H9 (cell line): ENCODE measurements around the gene ZNF613. TPM values are rescaled to one million over a fixed set of nuclear protein-coding genes. Genes with fewer than 3 reads are reported as not detected.

ENCODE experiments used
- DNase-seq: peaks from one replicate; pipeline ENCODE4 v3.0.0-alpha.2; 2017
- H2AFZ ChIP-seq: one replicate; pipeline ENCODE4 v1.6.1; 2013; ENCODE audit warnings: mild to moderate bottlenecking, low read length, control low read depth, moderate library complexity
- H2AK5ac ChIP-seq: 2 replicates; pipeline ENCODE4 v1.6.1; 2013; ENCODE audit warnings: low read length, control low read depth, mixed read lengths; ENCODE audit not compliant: insufficient read length
- H2BK120ac ChIP-seq: one replicate; pipeline ENCODE4 v1.6.1; 2013; ENCODE audit warnings: low read depth, mild to moderate bottlenecking, low read length, control low read depth, inconsistent platforms; ENCODE audit not compliant: poor library complexity, severe bottlenecking
- H2BK12ac ChIP-seq: 2 replicates; pipeline ENCODE4 v1.6.1; 2013; ENCODE audit warnings: low read length, control low read depth, mixed read lengths, low read depth; ENCODE audit not compliant: insufficient read length
- H2BK15ac ChIP-seq: 2 replicates; pipeline ENCODE4 v1.6.1; 2013; ENCODE audit warnings: low read depth, low read length, control low read depth
- H2BK20ac ChIP-seq: one replicate; pipeline ENCODE4 v1.6.1; 2013; ENCODE audit warnings: low read depth, mild to moderate bottlenecking, low read length, control low read depth, inconsistent platforms; ENCODE audit not compliant: poor library complexity, severe bottlenecking
- H2BK5ac ChIP-seq: 2 replicates; pipeline ENCODE4 v1.6.1; 2013; ENCODE audit warnings: low read length, control low read depth, mixed read lengths; ENCODE audit not compliant: insufficient read length
- H3K14ac ChIP-seq: 2 replicates; pipeline ENCODE4 v1.6.1; 2013; ENCODE audit warnings: low read length, control low read depth; ENCODE audit not compliant: insufficient read depth
- H3K18ac ChIP-seq: 2 replicates; pipeline ENCODE4 v1.6.1; 2013; ENCODE audit warnings: low read depth, mild to moderate bottlenecking, mixed read lengths, low read length, control low read depth; ENCODE audit not compliant: insufficient read length
- H3K23ac ChIP-seq: 2 replicates; pipeline ENCODE4 v1.6.1; 2013; ENCODE audit warnings: low read length, control low read depth, mixed read lengths, low read depth; ENCODE audit not compliant: insufficient read length
- H3K23me2 ChIP-seq: 2 replicates; pipeline ENCODE4 v1.6.1; 2013; ENCODE audit warnings: low read depth, mild to moderate bottlenecking, mixed read lengths, low read length, control low read depth; ENCODE audit not compliant: insufficient read length, poor library complexity, severe bottlenecking
- H3K27ac ChIP-seq: 2 replicates; pipeline ENCODE4 v1.5.1; 2013; ENCODE audit warnings: low read length, control low read depth, mixed read lengths, low read depth; ENCODE audit not compliant: insufficient read length
- H3K27me3 ChIP-seq: 2 replicates; pipeline ENCODE4 v1.6.1; 2013; ENCODE audit warnings: low read length, control low read depth, inconsistent platforms; ENCODE audit not compliant: insufficient read depth
- H3K4ac ChIP-seq: 2 replicates; pipeline ENCODE4 v1.6.1; 2013; ENCODE audit warnings: low read depth, mild to moderate bottlenecking, control low read depth, inconsistent platforms, low read length, moderate library complexity
- H3K4me1 ChIP-seq: 2 replicates; pipeline ENCODE4 v1.6.1; 2013; ENCODE audit warnings: low read length, control low read depth, inconsistent platforms; ENCODE audit not compliant: insufficient read depth
- H3K4me2 ChIP-seq: 2 replicates; pipeline ENCODE4 v1.6.1; 2013; ENCODE audit warnings: low read length, control low read depth, mixed read lengths; ENCODE audit not compliant: insufficient read length, insufficient read depth
- H3K56ac ChIP-seq: 2 replicates; pipeline ENCODE4 v1.6.1; 2013; ENCODE audit warnings: low read depth, mild to moderate bottlenecking, mixed read lengths, low read length, control low read depth; ENCODE audit not compliant: insufficient read length
- H3K79me1 ChIP-seq: 2 replicates; pipeline ENCODE4 v1.6.1; 2013; ENCODE audit warnings: low read depth, mild to moderate bottlenecking, moderate library complexity, low read length, control low read depth, inconsistent platforms; ENCODE audit not compliant: insufficient read depth, poor library complexity, severe bottlenecking
- H3K79me2 ChIP-seq: 2 replicates; pipeline ENCODE4 v1.6.1; 2013; ENCODE audit warnings: low read length, control low read depth, inconsistent platforms; ENCODE audit not compliant: insufficient read depth
- H3K9ac ChIP-seq: 2 replicates; pipeline ENCODE4 v1.6.1; 2013; ENCODE audit warnings: low read length, control low read depth, mixed read lengths; ENCODE audit not compliant: insufficient read length; ENCODE audit errors: extremely low read depth
- H3K9me3 ChIP-seq: one replicate; pipeline ENCODE4 v1.6.1; 2013; ENCODE audit warnings: low read depth, low read length, inconsistent platforms; ENCODE audit not compliant: control insufficient read depth
- H3T11ph ChIP-seq: one replicate; pipeline ENCODE4 v1.6.1; 2013; ENCODE audit warnings: mild to moderate bottlenecking, low read length, control low read depth, inconsistent platforms
- H4K20me1 ChIP-seq: one replicate; pipeline ENCODE4 v1.6.1; 2013; ENCODE audit not compliant: control insufficient read depth, insufficient read length, insufficient read depth
- H4K5ac ChIP-seq: 2 replicates; pipeline ENCODE4 v1.6.1; 2013; ENCODE audit warnings: low read depth, mild to moderate bottlenecking, mixed read lengths, low read length, control low read depth; ENCODE audit not compliant: insufficient read length
- H4K8ac ChIP-seq: replicated peaks from 2 replicates; pipeline ENCODE4 v1.6.1; 2013; ENCODE audit warnings: low read length, control low read depth, mixed read lengths, low read depth; ENCODE audit not compliant: insufficient read length
- H4K91ac ChIP-seq: 2 replicates; pipeline ENCODE4 v1.6.1; 2013; ENCODE audit warnings: low read depth, mild to moderate bottlenecking, moderate library complexity, mixed read lengths, low read length, control low read depth; ENCODE audit not compliant: insufficient read length
- H3K27ac Mint-ChIP-seq, 3 experiments: 2 replicates in 2 of 3; 3 replicates in 1 of 3; pipeline ENCODE4 v1.8.0; 2020 to 2021; ENCODE audit warnings: mixed read lengths in 3 of 3, mild to moderate bottlenecking in 1 of 3, moderate library complexity in 1 of 3
- H3K27me3 Mint-ChIP-seq: 2 replicates; pipeline ENCODE4 v1.8.0; 2021; ENCODE audit warnings: low read depth, mild to moderate bottlenecking, moderate library complexity, mixed read lengths
- H3K36me3 Mint-ChIP-seq, 3 experiments: 2 replicates in 2 of 3; 3 replicates in 1 of 3; pipeline ENCODE4 v1.8.0; 2020 to 2021; ENCODE audit warnings: low read depth in 3 of 3, mixed read lengths in 3 of 3; ENCODE audit not compliant: insufficient read depth in 1 of 3
- H3K4me1 Mint-ChIP-seq, 2 experiments: 2 replicates each; pipeline ENCODE4 v1.8.0; 2020; ENCODE audit warnings: mixed read lengths in 2 of 2
- H3K4me3 Mint-ChIP-seq, 2 experiments: 2 replicates in 1 of 2; 3 replicates in 1 of 2; pipeline ENCODE4 v1.8.0; 2020 to 2021; ENCODE audit warnings: mild to moderate bottlenecking in 2 of 2, mixed read lengths in 2 of 2, moderate library complexity in 1 of 2
- H3K9me3 Mint-ChIP-seq, 2 experiments: 2 replicates in 1 of 2; 3 replicates in 1 of 2; pipeline ENCODE4 v1.8.0; 2020; ENCODE audit warnings: mild to moderate bottlenecking in 2 of 2, mixed read lengths in 2 of 2, moderate library complexity in 1 of 2
- CTCF ChIP-seq: fragments of 200-600 bp; sonication (generic); conservative IDR thresholded peaks from 3 replicates; pipeline ENCODE4 v1.8.0; 2021; ENCODE audit warnings: antibody characterized with exemption, mild to moderate bottlenecking
- WGBS: extraction: QIAGEN DNeasy Blood & Tissue Kit; methylation state at CpG from one replicate; pipeline ENCODE4 v1.1.7; 2013; ENCODE audit warnings: missing lambda C conversion rate, low lambda C conversion rate, mixed read lengths; ENCODE audit not compliant: insufficient read length; ENCODE audit errors: extremely low coverage; 5-methylcytosine and 5-hydroxymethylcytosine counted together
- total RNA-seq: library from RNA; stranded (reverse); gene quantifications from 2 replicates; pipeline ENCODE4 v1.2.1, GENCODE V29; 2021

The ZNF613 gene
- total RNA-seq, 1 experiment from 2014 or later = 20.6 TPM

GRCh38 chr19:51882518-51882917 is 44.8 kb upstream of the ZNF613 start:
- TF ChIP-seq CTCF = no peak
- H3K9me3 ChIP-seq = peaks cover 27% of the 10 kb centered on the region
- Mint-ChIP-seq H3K9me3 (peaks cover 44 to 61% of the 10 kb centered on the region in 2 experiments), H3K36me3 (peaks cover 51 to 93% (median 67%) of the 10 kb centered on the region in 3 experiments), H3K27ac (no peak overlapping the region), H3K4me3 (no peak overlapping the region), H3K27me3 (no peaks in the 10 kb centered on the region), H3K4me1 (peaks cover 11 to 12% of the 10 kb centered on the region in 2 experiments)
- H3K79me2 ChIP-seq = no peaks in the 10 kb centered on the region; the same call in 1 of the 2 replicates
- no peak overlapping the region for H2BK5ac ChIP-seq
- no peak overlapping the region for H2BK120ac ChIP-seq
- no peak overlapping the region for H3K4me2 ChIP-seq
- H4K20me1 ChIP-seq = no peaks in the 10 kb centered on the region
- no peak overlapping the region for H3K56ac ChIP-seq
- no peak overlapping the region for H4K5ac ChIP-seq
- no peak overlapping the region for H3T11ph ChIP-seq
- H3K23me2 ChIP-seq = no peaks in the 10 kb centered on the region
- H3K23ac ChIP-seq = no peak overlapping the region
- H3K9ac ChIP-seq = no peak overlapping the region
- H4K8ac ChIP-seq = no peak overlapping the region
- no peak overlapping the region for H2AFZ ChIP-seq
- H3K4me1 ChIP-seq = no peaks in the 10 kb centered on the region
- H3K27ac ChIP-seq = no peak overlapping the region
- DNase-seq = no peak
- WGBS = no CpG with 5 or more reads among the region's 3 CpGs
- no peak overlapping the region for H3K18ac ChIP-seq
- H3K79me1 ChIP-seq = peaks cover 4% of the 10 kb centered on the region
- H3K14ac ChIP-seq = no peak overlapping the region
- H2BK20ac ChIP-seq = no peak overlapping the region
- H2AK5ac ChIP-seq = no peak overlapping the region
- H3K4ac ChIP-seq = no peak overlapping the region
- no peaks in the 10 kb centered on the region for H3K27me3 ChIP-seq
- H2BK15ac ChIP-seq = no peak overlapping the region
- no peak overlapping the region for H2BK12ac ChIP-seq
- H4K91ac ChIP-seq = no peak overlapping the region
